ENCODE data around the gene EMD.
"Not testable (repeated sequence)": the region's sequence is repeated elsewhere in the genome, so short reads cannot be mapped to it uniquely, and the experiment has no call there.

The EMD gene

DNA sequence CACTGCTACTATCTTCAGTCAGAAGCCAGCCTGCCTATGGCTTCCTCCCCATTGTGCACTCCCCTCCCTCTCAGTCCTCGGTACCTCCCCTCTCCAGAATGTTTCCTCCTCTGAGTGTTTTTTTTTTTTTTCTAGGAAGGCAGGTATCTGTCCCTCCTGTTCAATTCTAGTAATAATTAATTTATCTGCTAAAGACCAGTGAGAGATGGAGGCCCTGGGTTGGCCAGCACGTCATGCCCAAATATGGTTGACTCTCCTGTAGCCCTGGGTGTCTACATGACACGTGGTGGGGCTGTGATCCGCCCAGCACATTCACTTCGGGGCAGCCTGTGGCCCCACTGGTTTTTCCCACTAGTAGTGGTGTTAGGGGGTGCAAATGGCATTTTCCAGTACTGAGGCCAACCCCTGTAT is 6.5 kb upstream of the EMD start:
- peak; percentile 29 for DNase-seq

- DNase-seq: peak; percentile 54
Observed at GRCh38 chrX:154373340-154374306, 5.5 kb upstream of the EMD start.

DNA sequence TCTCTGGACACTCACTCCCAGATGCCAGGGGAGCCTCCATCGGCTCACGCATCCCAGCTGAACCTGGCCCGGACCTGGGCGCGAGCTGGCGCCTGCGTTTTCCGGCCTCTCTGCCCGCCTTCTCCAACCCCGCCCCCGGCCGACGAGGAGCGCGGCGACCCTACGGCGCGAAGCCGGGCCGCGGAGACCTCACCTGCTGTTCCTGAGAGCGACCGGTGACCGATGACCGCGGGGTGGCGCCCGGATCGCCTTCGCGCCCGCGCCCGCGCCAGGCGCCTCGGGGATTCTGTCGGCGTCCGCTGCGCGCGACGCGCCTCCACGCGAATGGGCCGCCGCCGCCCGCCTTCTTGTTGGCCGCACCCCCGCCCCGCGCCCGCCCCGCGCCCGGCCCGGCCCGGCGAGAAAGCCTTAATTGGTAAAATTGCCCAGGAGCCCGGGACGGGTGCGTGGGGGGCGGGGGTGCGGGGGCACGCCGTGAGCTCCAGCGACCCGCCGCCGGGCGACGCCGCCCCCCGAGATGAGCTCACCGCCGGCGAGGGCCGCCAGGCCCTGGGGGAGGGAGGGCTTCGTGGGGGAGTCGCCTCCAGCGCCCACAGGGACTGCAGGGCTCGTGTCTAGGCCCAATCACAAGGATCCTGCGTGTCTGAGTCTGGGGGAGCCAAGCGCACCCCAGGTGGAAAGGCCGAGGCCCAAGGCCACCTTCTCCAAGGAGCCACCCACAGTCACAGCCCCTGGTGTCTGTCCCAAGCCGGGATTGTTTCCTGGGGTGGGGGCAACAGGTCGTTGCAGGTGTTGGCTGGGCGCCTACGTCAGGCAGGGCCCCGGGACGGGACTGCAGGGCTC is 4.6 kb upstream of the EMD start, which contains the start of gene FLNA:
Gene FLNA, minus strand, starts transcription at position 322 of the 843 bp plus-strand sequence. CDS start 3,389 bp downstream, outside the sequence.
- peak; percentile 42 for DNase-seq

DNA sequence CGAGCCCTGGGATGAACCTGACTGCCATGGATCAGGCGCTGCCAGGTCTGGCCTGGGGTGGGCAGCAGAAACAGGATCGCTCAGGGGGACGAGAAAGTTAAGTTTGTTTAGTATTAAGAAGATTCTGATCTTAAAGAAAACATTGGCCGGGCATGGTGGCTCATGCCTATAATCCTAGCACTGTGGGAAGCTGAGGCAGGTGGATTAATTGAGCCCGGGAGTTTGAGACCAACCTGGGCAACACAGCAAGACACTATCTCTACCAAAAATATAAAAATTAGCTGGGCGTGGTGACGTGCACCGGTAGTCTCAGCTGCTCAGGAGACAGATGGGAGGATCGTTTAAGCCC is 4.0 kb upstream of the EMD start:
- no peak for DNase-seq

DNA sequence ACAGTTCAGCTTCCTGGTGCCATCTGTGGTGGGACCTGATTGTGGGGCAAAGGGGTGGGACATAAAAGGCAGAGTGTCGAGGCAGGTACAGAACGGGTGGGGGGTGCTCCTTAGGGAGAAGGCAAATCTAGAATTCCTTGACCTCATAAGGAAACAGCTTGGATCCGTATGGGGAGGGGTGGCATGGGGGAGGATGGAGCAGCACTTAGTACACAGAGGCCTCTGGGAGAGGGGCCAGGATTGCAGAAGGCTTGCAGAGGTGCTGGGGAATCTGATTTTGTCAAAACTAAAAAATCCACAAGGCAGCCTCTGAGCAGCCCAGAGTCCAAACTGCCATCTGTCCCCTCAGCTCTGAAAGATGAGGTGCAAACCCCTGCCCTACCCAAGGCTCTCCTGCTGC is 2.3 kb upstream of the EMD start:
- DNase-seq: no peak

- DNase-seq: peak; percentile 47
Observed at GRCh38 chrX:154378059-154378798, 866 bp upstream of the EMD start.

DNA sequence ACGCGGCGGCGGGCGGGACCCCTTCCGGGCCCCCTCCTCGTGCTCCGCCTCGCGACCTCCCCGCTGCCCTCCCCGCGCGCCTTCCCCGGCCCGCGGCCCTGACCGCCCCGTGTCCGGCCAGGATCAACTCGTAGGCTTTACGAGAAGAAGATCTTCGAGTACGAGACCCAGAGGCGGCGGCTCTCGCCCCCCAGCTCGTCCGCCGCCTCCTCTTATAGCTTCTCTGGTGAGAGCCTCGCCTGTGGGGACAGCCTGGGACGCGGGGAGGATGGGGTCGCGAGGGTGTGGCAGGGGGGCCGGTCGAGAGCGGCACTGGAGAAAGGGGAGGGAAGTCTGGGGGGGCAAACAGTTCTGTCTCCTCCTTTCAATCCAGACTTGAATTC is 465 bp downstream of the EMD start:
- no peak for DNase-seq

- DNase-seq: no peak
Observed at GRCh38 chrX:154380153-154380552, 1.1 kb downstream of the EMD start.

GRCh38 chrX:154380787-154381186 is 1.7 kb downstream of the EMD start:
- DNase-seq: no peak

- no peak for DNase-seq
Observed at GRCh38 chrX:154381271-154381670, 2.2 kb downstream of the EMD start.

- no peak for DNase-seq
Observed at GRCh38 chrX:154382483-154383069, 3.5 kb downstream of the EMD start.

- DNase-seq: no peak
Observed at GRCh38 chrX:154383359-154384283, 4.5 kb downstream of the EMD start.

GRCh38 chrX:154384284-154384892 is 5.3 kb downstream of the EMD start:
- no peak for DNase-seq

DNA sequence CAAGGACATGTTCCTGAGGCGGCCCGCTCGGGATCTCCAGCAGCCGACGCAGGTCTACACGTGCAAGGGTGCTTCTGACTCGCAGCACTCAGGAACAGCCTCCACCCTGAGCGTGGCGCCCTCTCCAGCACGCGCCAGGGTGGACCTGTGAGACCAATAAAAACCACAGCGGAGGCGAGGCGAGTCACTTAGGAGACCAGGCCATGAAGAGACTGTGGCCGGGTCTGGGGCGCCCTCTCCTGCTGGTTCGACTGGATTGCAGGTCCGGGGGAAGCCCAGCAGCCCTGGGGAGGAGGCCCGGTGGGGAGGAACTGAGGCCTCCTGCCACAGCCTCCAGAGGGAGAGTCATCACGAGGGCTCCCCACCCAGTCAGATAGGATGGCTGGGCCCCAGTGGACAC is 9.0 kb downstream of the EMD start:
- not testable (repeated sequence) for DNase-seq

DNA sequence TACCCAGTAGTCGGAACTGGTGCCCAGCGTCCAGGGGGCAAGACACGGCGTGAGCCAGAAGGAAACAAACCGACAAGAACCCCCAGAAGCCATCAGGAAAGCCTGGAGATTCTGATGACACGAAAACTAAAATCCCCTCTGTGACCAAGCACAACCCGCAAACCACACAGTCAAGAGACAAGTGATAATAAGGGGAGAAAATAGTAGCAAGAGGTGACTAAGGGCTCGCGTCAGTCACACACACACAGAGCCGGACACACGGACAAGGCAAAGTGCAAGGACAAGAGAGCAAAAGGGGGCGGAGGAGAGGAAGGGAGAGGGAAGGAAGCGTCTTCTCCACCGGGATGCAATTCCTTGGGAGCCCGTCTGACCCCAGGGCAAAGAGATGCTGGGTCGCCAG is 9.6 kb downstream of the EMD start:
- not testable (repeated sequence) for DNase-seq

DNA sequence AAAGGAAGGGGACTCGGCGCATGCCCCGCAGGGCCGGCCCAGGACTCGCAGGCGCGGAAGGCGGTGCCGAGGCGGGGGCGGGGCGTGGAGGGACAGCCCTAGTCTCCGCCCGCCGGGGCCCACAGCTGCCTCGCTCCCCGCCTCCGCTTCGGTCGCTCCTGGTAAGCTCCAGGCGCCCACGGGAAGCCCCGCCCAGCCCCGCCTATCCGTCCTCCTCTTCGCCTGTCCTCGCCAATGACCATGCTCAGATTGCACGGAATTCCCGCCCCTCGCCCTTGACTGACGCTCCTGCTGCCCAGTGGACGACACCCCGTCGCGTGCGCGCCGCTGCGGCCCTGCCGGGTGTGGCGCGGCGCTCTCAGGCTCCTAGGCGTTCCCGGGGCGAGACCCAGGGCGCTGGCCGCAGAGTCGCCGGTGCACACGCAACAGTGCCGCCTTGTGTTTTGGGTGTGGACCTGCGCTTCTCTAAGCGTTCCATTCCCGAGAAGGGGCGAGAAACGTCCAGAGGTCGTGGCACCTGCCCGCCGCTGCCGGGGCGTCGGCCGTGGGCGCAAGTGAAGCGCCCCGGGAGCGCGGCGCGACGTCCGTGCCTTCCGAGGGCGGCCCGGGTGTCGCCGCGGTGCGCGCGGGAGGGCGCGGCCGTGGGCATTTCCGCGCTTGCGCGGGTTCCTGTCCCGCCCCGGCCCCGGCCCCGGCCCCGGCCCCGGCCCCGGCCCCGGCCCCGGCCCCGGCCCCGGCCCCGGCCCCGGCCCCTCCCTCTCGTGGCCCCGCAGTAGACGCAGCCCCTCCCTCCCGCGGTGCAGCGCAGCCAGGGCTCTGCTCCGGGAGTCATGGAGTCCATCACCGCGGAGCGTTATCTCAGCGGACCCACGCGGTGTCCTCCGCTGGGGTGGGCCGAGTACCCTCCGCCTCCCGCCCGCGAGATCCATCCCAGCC is 11.0 kb downstream of the EMD start:
- DNase-seq: not testable (repeated sequence)

- DNase-seq: not testable (repeated sequence)
Observed at GRCh38 chrX:154396363-154396762, 17.3 kb downstream of the EMD start.

DNA sequence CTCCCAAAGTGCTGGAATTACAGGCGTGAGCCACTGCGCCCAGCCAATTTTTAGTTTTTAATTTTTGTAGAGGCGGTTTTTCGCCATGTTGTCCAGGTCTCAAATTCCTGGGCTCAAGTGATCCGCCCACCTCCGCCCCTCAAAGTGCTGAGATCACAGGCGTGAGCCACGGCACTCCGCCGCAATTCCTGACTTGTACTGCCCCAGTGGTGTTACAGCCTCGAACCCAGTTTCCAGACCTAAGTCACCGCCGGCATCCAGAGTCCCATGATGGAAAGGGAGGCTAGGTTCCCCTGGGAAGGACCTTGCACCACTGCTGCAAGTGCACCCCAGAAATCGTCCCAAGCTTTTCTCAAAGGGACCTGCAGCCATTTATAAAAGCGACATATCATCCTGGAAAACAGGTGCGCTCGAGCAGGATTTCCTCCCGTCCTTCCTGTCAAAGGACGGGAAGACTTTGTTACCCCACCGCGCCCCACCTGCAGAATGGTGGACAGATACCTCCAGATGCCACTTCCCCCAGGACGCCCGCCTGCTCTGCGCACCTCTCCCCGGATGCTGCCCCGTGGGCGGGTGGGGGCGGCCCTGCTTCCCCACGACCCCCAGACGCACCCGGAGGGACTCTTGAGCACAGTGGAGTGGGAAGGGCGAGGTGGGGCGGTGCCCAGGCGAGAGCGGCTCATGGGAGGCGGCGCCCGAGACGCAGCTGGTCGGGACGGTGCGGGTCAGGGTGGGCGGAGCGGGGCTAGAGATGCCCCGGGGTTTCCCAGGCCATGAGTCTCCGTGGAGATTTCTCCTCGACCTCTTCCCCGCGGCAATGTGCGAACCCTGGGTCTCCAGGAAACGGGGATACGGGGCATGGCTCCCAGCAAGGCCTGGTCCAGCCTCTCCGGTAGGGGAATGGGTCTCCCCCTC is 18.1 kb downstream of the EMD start:
- DNase-seq: peak; percentile 62
